Measurements from ENCODE around the gene ITGAV.

ITGAV gene

DNA sequence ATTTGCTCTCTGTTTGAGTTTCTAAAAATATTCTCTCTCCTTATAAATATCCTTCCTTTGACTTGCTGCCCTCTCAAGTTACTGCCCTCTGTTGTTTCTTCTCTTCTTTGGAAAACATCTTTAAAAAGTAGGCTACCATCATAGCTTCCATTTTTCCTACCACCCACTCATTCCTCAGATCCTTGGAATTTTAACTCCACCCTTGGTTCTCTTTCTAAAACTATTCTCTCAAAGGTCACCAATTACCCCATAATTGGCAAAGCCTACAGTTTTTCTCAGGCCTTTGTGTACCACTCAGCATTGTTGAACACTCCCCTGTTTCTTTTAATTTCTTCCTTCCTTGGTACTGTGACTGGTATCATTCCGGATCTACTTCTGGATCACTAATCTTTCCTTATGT, 43.0 kb upstream of the ITGAV start:
- H3K27me3 ChIP-seq (replicated peaks; ENCODE audit: control insufficient read depth, insufficient read depth, low read length) = no peaks in the 10 kb centered on the region
- no peak for DNase-seq (ENCODE audit: extremely low read depth, insufficient read length)
- H3K4me3 ChIP-seq (replicated peaks; ENCODE audit: low read depth, low read length) = no peak overlapping the region
- no peaks in the 10 kb centered on the region for H3K36me3 ChIP-seq (ENCODE audit: control insufficient read depth, insufficient read depth, low read length)
- TF ChIP-seq, protein P1, sequence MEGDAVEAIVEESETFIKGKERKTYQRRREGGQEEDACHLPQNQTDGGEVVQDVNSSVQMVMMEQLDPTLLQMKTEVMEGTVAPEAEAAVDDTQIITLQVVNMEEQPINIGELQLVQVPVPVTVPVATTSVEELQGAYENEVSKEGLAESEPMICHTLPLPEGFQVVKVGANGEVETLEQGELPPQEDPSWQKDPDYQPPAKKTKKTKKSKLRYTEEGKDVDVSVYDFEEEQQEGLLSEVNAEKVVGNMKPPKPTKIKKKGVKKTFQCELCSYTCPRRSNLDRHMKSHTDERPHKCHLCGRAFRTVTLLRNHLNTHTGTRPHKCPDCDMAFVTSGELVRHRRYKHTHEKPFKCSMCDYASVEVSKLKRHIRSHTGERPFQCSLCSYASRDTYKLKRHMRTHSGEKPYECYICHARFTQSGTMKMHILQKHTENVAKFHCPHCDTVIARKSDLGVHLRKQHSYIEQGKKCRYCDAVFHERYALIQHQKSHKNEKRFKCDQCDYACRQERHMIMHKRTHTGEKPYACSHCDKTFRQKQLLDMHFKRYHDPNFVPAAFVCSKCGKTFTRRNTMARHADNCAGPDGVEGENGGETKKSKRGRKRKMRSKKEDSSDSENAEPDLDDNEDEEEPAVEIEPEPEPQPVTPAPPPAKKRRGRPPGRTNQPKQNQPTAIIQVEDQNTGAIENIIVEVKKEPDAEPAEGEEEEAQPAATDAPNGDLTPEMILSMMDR (IDR thresholded peaks at IDR 0.05; ENCODE audit: insufficient read depth, low read length, poor library complexity, severe bottlenecking) = no peak

DNA sequence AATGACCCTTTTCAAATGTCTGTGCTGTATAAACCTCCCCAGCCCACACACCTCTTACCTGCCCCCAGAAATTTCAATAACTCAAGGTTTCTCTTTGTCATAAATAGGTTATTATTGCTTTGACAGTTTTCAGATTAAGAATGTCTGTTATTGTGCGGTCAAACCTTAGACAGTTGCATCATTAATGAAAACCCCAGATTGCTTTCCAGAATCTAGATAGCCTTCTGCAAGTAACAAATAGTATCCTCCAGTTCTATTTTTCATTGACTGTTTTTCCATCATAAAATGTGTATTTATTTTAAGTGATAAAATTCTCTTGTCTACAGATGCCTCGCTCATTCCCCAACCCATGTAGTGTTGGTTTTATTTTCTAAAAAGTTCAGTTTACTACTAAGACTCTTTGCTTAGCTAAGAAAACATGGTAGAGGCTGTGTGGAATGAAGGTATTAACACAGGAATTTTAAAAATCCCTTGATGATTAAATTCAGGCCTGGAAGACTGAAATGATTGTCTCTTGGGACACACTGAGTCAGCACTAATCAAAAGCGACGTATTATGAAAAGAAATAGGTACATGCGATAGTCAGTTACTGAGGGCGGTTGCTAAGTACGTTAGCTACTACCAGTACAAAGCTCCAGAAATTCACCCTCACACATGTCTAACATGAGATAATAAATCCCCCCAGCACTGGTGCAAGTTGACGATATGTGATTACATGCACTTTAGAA, 38.4 kb upstream of the ITGAV start:
- TF ChIP-seq, protein P1 (IDR thresholded peaks at IDR 0.05; ENCODE audit: insufficient read depth, low read length, poor library complexity, severe bottlenecking) = no peak
- Histone ChIP-seq H3K27me3 (replicated peaks; ENCODE audit: control insufficient read depth, insufficient read depth, low read length) (no peaks in the 10 kb centered on the region), H3K4me3 (replicated peaks; ENCODE audit: low read depth, low read length) (no peak overlapping the region), H3K36me3 (ENCODE audit: control insufficient read depth, insufficient read depth, low read length) (no peaks in the 10 kb centered on the region)
- no peak for DNase-seq (ENCODE audit: extremely low read depth, insufficient read length)

DNA sequence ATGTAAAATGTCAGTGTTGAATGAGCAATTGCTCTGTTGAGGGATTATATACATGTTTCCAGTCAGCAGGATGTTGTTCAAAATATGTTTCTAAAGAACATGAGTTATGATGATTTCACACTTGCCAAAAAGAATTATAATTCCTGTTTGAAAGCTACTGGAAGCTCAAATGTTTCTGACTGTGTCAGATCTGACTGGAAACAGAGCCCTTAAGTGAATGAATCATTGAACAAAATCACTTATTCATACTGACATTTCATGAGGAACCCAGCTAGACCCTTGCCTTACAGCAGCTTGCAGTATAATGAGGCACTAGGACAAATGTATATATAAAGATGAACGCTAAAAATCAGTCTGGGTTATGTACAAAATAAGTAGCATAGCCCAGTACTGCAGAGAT, 35.4 kb upstream of the ITGAV start:
- Histone ChIP-seq H3K4me3 (replicated peaks; ENCODE audit: low read depth, low read length) (no peak overlapping the region), H3K36me3 (ENCODE audit: control insufficient read depth, insufficient read depth, low read length) (no peaks in the 10 kb centered on the region), H3K27me3 (replicated peaks; ENCODE audit: control insufficient read depth, insufficient read depth, low read length) (no peaks in the 10 kb centered on the region)
- no peak for DNase-seq (ENCODE audit: extremely low read depth, insufficient read length)
- TF ChIP-seq, protein P1 (IDR thresholded peaks at IDR 0.05; ENCODE audit: insufficient read depth, low read length, poor library complexity, severe bottlenecking) = no peak

DNA sequence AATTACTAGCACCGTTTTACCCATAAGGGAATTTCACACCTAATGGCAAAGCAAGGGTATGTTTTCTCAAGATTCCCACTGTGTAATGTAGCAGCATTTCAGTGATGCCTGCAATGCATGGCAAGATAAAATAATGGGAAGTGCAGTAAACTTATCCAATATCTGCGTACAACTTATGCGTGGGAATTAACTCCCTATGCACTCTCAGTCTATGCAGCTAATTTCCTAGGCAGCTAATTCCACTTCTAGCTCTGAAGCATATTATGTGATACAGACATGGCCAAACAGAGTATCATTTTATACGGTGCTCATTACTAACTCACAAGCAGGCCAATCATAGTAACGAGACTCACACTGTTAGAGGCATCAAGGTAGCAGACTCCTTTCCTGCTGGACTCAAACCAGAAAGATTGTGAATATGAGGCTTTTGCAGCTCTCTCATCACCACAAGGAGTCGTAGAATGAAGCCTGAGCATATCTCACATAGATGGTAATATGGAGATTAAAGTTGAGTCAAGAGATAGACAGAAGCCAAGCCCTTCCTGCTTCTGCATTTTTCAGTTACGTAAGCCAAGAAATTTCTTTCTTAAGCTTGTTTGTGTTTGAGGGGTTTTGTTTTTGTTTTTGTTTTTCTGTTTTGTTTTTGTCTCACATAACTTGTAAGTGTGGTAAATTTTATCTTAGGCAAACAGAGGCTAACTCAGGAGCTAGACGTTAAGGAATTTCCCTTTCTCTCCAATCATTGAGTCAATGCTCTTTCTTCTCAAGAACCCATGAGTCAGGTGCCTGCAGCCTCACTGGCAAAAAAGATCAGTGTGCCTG, 34.8 kb upstream of the ITGAV start:
- H3K4me3 ChIP-seq (replicated peaks; ENCODE audit: low read depth, low read length) = no peak overlapping the region
- H3K36me3 ChIP-seq (ENCODE audit: control insufficient read depth, insufficient read depth, low read length) = no peaks in the 10 kb centered on the region
- H3K27me3 ChIP-seq (replicated peaks; ENCODE audit: control insufficient read depth, insufficient read depth, low read length) = no peaks in the 10 kb centered on the region
- no peak for DNase-seq (ENCODE audit: extremely low read depth, insufficient read length)
- TF ChIP-seq, protein P1 (IDR thresholded peaks at IDR 0.05; ENCODE audit: insufficient read depth, low read length, poor library complexity, severe bottlenecking) = no peak

DNA sequence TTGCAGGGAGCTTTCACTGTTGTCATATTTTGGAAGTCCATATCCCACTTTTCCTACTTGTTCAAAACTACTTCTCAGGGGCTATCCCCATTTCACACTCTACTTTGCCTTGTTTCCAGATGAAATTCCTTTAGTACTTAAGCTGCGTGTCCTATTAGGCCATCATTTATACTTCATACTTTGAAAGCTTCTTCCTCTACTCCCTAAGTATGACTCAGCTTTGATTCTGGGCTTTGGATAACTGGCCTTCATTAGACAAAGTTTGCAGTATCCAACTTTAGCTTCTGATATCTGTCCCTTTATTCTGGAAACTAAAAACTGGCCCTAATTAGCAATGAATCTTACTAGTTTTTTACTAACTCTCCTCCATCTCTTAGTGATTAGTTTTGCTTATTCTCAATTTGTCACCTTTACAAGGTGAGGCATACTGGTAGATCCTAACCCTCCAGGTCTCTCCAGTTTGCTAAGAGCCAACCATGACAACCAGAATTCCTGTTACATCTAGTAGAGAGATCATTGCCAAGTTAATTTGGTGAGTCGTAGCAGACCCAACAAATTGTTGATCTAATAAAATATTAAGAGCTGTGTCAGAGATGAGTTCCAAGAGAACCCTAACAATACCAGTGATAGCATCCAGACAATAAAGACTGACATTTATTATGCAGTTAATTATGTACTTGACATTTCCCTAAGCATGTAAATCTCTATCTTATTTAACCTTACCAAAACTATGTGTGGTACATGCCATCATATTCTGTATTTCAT, 31.2 kb upstream of the ITGAV start:
- no peak for DNase-seq (ENCODE audit: extremely low read depth, insufficient read length)
- Histone ChIP-seq H3K27me3 (replicated peaks; ENCODE audit: control insufficient read depth, insufficient read depth, low read length) (no peaks in the 10 kb centered on the region), H3K36me3 (ENCODE audit: control insufficient read depth, insufficient read depth, low read length) (no peaks in the 10 kb centered on the region), H3K4me3 (replicated peaks; ENCODE audit: low read depth, low read length) (no peak overlapping the region)
- TF ChIP-seq, protein P1 (IDR thresholded peaks at IDR 0.05; ENCODE audit: insufficient read depth, low read length, poor library complexity, severe bottlenecking) = no peak

All from GM06990 (cell line).